GM18499 (cell line): ENCODE results near the gene NWD2.
A peak's percentile ranks its signal among the peaks of the same experiment; 100 is the strongest.

Experiments used
- ATAC-seq: cut with Tn5 transposase; IDR thresholded peaks from one replicate; pipeline ENCODE4 v1.9.1; 2021; ENCODE audit warnings: moderate number of reproducible peaks; ENCODE audit not compliant: insufficient read depth, unreplicated experiment

The NWD2 gene

GRCh38 chr4:37436546-37436945, 192.0 kb downstream of the NWD2 start:
- no peak for ATAC-seq

DNA sequence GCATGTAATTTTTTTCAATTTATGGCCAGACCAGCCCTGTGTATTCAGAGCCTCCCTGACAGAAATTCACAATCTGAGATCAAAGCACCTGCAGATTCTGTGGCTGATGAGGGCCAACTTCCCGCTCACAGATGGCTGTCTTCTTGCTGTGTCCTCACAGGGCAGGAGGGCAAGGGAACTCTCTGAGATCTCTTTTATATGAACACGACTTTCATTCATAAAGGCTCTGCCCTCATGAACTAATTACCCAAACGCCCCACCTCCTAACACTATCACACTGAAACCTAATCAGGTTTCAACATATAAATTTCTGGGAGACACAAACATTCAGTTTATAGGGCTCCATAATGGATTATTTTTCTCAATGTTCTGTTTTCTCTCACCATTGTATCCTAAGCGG, 192.6 kb downstream of the NWD2 start:
- no peak for ATAC-seq

DNA sequence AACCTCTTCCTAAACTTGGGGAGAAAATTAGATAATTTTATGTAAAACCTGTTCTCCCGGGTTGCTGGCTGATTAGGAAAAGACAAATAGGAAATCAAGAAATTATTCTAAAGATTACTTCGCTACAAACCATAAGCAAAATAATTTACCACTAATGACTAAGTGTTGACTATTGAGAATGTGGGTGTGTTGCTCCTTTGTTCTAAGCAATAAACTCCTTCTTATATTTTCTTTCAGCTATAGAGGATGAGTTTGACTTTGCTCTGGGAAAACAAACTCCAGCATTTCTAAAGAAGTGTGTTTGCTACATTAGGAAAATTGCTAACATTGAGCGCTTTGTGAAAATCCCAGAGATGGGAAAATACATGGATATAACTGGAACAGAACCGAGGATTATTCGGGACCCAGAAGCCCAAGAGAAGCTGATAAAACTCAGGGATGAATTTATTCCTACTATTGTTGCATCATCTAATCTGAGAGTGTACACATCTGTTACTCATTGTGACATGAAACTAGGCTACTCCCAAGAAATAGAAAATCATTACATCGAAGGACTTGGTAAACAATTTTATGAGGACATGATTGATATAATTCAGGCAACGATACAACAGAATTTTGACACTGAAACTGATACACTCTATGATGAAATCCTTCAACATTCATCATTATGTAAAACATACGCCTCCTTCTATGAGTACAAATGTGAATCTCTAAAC, 194.2 kb downstream of the NWD2 start:
- no peak for ATAC-seq

GRCh38 chr4:37439809-37440474, 195.4 kb downstream of the NWD2 start:
- no peak for ATAC-seq

DNA sequence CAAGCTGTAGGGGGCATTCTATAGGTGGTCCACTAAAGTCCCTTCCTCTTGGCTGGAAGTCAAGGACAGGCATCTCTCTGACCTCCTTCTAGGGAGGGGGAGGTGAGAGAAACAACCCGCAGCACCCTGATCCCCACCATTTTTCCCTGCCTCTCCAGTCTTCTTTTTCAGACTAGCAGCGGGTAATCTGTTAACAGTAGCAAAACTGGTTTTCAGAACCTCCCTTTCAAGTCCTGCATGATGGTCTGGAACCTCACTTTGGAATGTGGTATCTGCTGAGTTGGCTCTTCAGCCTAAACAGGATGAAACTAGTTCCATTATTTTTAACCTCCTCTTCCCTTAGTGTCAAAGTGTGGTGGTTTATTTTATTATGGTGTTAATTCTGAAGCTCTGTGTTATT, 196.0 kb downstream of the NWD2 start:
- no peak for ATAC-seq

- ATAC-seq = no peak
Measured at GRCh38 chr4:37441231-37442061, 196.9 kb downstream of the NWD2 start.

GRCh38 chr4:37442062-37442323, 197.4 kb downstream of the NWD2 start:
- ATAC-seq = no peak

- no peak for ATAC-seq
Measured at GRCh38 chr4:37443137-37443536, 198.6 kb downstream of the NWD2 start.

GRCh38 chr4:37445023-37445422, 200.5 kb downstream of the NWD2 start:
- ATAC-seq = no peak

DNA sequence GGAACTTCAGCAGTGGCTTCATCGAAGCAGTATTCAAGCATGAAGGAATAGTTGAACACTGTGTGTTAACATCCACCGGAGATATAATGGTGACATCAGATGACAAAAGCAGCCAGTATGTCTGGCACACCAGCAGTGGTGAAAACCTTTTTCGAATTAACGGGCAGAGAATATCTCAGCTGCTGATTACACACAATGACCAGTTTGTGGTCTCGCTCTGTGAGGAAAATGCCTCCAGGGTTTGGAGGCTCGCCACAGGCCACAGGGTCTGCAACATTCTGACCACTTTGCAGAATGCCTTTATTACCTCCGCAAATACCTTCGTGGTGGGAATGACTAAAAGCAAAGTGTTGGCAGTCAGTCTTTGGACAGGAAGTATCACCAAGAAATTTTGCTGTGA, 201.5 kb downstream of the NWD2 start:
- no peak for ATAC-seq

DNA sequence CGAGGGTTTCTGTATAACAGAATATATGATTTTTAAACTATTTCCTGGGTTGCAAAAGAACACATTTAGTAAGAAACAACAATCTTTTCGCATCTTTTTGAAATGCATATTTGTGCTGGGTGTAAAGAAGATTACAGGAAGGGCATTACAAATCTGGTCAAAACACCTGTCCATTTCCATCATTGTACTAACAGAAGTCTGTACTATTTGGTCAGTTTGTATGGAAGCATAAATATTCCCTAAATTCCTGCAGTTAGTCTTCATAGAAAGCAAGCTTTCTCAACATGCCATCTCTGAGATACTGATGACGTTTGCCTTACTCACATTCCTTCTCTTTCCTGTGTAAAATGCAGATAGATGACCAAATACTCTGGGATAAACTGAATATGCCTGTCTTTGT, 203.3 kb downstream of the NWD2 start:
- ATAC-seq = no peak

- ATAC-seq = no peak
Measured at GRCh38 chr4:37450309-37450708, 205.8 kb downstream of the NWD2 start.

- no peak for ATAC-seq
Measured at GRCh38 chr4:37450911-37451310, 206.4 kb downstream of the NWD2 start.

DNA sequence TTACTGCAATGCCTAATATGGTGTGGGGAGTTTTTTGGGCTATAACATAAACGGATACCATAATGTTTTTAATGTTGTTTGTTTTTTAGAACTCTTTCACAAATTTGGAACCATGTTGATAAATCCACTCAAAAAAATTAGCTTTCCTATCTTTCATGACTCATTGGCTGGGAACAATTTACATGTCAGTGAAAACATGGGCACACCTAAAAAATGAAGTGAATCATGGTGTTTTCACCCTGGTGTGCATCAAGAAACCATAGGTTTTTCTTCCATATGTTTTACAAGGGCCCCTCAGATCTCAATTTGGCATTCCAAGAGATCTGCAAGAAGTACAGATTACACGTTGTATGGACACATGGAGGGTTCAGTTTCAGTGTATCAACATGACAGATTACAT, 207.1 kb downstream of the NWD2 start:
- ATAC-seq = no peak

- peak; percentile 67 for ATAC-seq
Measured at GRCh38 chr4:37452952-37453280, 208.4 kb downstream of the NWD2 start.

DNA sequence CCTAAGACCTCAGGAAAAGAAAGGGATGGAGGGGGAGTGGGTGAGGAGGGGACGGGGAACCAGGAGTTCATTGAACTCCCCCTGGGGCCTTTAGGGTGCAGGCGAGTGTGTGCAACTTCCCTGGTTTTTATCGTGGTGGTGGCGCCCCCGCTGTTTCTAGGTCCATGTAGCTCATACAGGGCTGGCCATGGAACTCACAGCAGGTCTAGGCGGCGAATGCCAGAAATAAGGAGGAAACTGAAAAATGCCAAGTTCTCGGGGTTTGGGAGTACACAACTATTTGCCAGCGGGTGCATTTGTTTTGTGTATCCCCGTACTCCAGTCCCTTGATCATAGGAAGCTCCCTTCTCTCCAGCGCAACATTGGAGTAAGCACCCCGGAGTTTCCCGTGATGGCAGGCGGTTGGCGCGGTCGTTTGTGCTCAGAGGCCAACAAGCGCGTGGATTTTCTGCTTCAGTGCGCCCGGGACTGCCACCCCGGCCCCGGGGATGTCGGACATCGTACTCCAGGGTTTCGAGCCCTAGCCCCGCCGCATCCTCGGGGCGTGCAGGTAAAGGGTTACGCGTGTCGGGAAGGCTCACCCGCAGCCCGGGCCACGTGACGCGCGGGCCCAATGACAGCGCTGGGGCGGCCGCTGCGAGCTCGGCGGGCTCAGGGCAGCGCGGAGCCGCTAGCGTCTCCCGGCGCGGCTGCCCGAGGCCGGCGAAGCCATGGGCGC, 208.9 kb downstream of the NWD2 start:
- no peak for ATAC-seq

DNA sequence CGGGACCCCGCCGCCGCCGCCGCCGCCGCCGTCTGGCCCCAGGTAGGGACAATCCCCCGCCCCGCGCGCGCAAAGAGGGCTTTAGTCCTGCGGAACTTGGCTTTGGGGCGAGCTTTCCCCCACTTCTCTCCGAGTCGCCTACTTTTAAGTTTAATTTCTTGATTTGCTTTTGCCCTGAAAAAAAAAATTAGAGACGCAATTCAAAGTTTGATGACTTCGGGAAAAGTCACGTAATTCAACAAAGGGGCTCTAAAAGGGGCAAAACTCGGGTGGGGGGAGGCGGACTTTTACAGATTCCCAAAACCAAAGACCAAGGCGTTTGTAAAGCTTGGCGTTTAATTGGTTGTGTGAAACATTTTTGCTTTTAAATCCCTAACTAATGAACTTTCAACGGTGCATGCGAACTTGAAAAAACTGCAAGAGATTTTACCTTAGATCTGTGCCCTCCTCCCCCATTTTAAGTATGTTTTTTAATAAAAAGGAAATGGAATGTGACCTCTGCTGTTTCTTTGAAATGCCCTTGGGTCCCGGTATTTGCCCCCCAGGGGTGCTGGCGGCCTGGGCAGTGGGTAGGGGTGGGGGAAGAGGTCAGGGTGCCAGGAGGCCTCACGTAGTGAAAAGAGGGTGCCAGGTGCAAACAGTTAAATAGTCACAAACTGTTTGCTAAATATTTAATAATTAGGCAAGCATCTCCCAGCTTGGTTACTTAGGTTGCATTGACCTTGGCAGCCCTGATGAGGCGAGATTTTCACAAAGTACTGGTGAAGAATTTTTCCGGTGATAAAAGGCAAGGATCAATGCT, 209.7 kb downstream of the NWD2 start:
- no peak for ATAC-seq

GRCh38 chr4:37455301-37456131, 211.0 kb downstream of the NWD2 start:
- no peak for ATAC-seq

DNA sequence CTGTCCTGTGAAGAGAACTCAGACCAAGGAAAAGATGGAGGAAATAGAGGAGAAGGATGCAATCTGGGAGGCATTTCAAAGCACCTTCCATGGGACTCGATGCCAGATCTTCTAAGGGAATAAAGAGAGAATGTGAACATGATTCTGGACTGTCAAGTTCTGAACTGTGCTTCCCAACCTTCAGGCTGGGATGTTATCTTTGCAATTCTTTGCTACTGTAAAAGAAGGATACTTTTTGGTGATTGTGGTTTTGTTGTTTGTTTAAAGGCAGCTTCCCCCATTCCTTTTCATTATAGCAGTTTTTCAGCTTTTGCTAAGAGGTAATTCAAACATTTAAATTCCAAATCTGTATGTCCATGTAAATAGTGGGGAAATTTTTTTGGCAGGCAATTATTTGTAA, 217.3 kb downstream of the NWD2 start:
- no peak for ATAC-seq
